Stimulated activated CD8-positive, alpha-beta memory T cell treated with anti-CD3 and anti-CD28 coated beads, Interleukin-4, amount 100 ng/mL, for 4 hours (primary cell): ENCODE data around the gene MKRN2.
"Not testable (repeated sequence)": the region's sequence is repeated elsewhere in the genome, so short reads cannot be mapped to it uniquely, and the experiment has no call there.

Experiments used
- DNase-seq, 2 donors: peaks; one replicate each; pipeline ENCODE4 v3.0.0-alpha.2; 2020; ENCODE audit warnings: low read depth in 2 of 2, low spot score in 1 of 2

The MKRN2 gene

GRCh38 chr3:12586403-12586802 lies 29.5 kb downstream of the MKRN2 start:
- no peak for DNase-seq

- no peak for DNase-seq
Measured at GRCh38 chr3:12588039-12589009, 31.4 kb downstream of the MKRN2 start.

DNA sequence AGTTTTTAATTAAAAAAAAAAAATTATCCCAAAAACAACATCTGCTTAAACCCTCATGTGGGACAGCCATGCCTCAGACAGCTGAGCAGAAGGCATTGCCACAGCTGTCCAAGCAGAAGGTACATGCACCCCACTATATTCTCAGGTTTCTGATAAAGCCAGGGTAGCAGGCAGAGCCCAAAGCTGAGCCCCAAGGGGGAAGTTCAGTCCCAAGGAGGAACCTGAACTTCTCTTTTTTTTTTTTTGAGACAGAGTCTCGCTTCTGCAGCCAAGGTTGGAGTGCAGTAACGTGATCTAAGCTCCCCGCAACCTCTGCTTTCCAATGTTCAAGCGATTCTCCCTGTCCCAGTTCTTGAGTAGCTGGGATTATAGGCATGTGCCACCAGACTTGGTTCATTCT lies 33.2 kb downstream of the MKRN2 start:
- DNase-seq = no peak

- no peak for DNase-seq
Measured at GRCh38 chr3:12591456-12591855, 34.6 kb downstream of the MKRN2 start.

GRCh38 chr3:12591997-12592715 lies 35.3 kb downstream of the MKRN2 start:
- DNase-seq = no peak

- DNase-seq = no peak
Measured at GRCh38 chr3:12593473-12593872, 36.6 kb downstream of the MKRN2 start.

DNA sequence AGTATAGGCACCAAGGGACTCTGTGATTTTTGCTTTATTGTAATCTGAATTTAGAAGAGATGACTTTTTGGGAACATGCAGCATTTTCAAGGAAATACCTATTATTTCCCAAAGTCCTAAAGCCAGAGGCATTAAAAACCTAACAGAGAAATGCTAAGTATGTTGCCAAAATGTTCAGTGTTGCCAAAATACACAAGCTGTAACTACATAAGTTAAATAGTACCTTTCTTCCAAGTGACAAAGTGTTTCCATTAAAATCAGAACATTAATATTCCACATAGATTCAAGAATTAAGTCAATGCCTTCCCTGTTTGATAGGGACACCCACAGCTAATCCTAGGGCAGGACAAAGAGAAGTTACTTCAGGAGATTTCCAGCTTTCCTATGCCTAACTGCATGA lies 42.0 kb downstream of the MKRN2 start:
- no peak for DNase-seq

DNA sequence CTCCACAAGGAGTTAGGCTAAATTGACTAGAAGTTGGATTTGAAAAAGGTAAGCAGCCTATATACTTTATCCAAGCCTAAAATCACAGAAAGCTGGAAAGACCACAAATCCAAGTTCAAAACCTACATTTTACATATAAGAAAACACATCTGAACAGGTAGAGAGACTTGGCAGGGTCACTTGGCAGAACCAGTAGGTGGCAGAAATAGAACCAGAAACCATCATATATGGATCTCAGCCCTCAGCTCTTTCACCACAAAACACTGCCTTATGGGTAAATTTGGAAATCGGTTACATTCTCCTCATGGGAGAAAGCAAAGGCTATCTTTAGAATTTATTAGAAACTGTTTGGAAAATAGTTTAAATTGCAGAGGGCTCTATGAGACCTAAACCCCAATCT lies 44.2 kb downstream of the MKRN2 start:
- DNase-seq = no peak

DNA sequence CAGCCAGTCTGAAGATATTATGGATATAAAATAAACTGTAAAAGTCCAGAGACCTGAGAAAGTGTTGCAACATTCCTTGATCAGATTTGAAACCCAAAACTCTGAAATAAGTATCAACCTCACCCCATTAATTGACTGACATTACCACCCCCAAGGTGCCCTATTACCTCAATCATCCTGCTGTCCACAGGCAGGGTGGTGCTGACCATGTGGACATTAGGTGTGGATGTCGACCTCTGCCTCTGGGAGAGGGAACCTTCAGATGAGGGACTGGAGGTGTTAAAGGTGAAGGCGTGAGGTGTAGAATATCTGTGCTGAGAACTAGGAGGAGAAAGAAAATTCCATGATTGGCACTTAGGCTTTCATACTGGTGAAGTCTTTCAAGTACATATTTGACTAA lies 47.1 kb downstream of the MKRN2 start:
- DNase-seq = no peak

GRCh38 chr3:12608376-12608775 lies 51.5 kb downstream of the MKRN2 start:
- DNase-seq = no peak

DNA sequence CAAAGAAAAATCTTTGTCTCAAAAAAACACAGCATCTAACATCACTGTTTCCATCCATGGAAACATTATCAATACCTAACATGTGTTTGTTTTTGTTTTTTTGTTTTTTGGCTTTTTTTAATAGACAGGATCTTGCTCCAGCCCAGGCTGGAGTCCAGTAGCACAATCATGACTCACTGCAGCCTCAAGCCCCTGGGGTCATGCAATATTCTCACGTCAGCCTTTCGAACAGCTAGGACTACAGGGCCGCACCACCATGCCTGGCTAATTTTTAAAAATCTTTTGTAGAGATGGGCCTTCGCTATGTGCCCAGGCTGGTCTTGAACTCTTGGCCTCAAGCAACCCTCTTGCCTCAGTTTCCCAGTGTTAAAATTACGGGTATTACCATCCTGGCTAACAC lies 54.2 kb downstream of the MKRN2 start:
- DNase-seq = no peak

- DNase-seq = no peak
Measured at GRCh38 chr3:12612514-12613226, 55.8 kb downstream of the MKRN2 start.

DNA sequence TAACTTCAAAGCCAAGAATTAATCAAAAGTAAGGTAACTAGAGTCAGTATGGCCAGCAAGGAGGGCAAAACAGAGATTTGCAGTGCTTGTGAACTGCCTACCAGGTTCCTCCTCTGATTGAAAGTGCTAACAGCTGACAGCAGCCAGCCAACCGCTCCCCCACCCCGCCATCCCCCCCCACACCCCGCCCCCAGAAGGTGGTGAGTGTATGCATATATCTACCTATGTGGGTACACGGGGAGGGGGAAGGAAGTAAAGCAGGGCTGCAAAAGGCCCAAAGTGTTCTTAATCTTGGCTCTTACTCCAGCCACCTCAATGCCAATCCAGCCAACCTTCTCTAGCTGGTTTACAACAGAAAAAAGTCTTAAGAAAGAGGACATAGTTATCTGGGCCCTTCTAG lies 56.4 kb downstream of the MKRN2 start:
- no peak for DNase-seq

DNA sequence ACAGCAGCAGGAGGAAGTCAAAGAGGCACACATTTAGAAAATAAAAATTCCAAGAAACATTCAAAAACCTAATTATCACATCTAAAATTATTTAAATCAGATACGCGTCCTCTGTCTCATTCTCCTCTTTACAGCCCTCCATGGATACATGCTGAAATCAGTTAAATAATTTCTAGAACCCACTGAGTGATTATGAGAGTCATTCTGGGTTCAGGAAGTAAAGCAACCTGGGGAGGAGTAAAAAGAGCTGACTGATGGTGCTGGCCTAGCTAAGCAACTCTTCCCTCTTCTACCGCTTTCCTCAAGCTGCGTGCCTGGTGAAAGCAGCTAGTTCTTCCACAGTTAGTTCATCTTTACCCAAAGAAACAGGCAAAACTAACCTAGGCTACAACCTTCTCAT lies 58.4 kb downstream of the MKRN2 start:
- DNase-seq = no peak

DNA sequence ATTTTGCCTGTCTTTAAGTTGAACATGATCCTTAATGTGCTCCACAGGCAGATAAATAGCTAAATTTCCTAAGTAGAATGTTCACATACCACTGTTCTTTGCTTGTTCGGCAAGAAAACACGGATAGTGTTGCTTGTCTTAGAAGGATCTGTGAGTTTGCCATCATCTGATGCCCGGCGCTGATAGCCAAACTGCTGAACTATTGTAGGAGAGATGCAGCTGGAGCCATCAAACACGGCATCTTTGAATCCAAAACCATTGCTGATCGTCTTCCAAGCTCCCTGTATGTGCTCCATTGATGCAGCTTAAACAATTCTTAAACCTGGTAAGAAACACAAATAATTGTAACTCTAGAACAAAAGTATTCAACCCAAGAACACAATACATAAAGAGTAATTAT lies 61.5 kb downstream of the MKRN2 start:
- DNase-seq = no peak

DNA sequence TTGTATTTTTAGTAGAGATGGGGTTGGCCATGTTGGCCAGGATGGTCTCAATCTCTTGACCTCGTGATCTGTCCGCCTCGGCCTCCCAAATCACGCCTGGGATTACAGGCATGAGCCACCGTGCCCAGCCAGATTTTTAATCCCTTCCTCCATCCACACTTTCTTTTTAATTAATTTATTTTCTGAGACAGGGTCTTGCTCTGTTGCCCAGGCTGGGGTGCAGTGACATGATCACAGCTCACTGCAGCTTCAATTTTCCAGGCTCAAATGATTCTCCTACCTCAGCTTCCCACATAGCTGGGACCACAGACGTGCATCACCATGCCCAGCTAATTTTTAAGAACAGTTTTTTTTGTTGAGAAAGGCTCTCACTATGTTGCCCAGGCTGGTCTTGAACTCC lies 63.4 kb downstream of the MKRN2 start:
- DNase-seq = no peak

- DNase-seq = no peak
Measured at GRCh38 chr3:12620729-12621128, 63.8 kb downstream of the MKRN2 start.

- DNase-seq = no peak
Measured at GRCh38 chr3:12622335-12622734, 65.4 kb downstream of the MKRN2 start.

DNA sequence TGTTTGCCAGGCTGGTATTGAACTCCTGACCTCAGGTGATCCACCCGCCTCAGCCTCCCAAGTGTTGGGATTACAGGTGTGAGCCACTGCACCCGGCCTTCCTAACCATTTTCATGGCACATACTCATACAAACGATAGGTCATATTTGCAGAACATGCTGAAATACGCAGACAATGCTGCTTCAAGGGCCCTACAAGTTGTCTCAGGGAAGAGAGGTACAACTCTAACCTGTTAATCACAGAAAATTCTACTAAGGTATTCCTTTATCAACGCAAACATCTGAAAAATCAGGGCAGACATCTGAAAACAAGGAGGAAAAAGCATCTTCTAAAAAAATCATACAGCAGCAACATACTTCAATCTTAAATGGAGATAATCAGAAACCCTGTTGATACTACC lies 67.2 kb downstream of the MKRN2 start:
- DNase-seq = no peak

DNA sequence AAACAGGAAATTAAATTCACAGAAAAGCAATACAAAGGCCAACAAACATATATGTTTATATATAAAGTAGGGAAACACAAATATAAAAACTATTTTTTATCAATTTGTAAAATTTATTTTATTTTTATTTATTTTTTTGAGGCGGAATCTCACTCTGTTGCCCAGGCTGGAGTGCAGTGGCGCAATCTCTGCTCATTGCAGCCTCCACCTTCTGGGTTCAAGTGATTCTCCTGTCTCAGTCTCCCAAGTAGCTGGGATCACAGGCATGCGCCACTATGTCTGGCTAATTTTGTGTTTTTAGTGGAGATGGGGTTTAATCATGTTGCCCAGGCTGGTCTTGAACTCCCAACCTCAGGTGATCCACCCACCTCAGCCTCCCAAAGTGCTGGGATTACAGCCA lies 68.1 kb downstream of the MKRN2 start:
- not testable (repeated sequence) for DNase-seq

DNA sequence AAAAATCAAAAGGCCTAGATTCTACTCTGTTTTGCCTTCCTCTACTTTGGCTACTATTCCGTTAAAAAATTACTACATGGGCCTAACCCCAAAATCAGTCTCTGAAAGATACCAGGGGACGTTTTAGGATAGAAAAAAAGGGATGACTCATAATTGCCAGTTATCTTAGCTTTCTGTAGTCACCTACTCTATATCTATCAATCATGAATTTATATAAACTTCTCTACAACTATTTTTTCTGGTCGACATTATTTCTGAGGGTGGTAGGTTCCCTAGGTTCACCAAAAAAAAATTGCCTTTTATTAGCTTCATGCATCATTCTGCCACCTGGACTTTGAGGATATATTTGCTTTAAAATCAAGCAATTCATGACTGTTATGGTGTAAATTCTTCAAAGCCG lies 70.5 kb downstream of the MKRN2 start:
- DNase-seq = no peak

- no peak for DNase-seq
Measured at GRCh38 chr3:12628813-12629212, 71.9 kb downstream of the MKRN2 start.
